Right lobe of liver (tissue), 6 donors: ENCODE results near the gene KRTAP22-1. TPM values are rescaled to one million over a fixed set of nuclear protein-coding genes. Genes with fewer than 3 reads are reported as not detected.

Experiments
- ATAC-seq, 4 donors: fragments of 200-7000 bp; cut with Tn5 transposase; one replicate each; pipeline ENCODE4 v1.9.1; 2020; ENCODE audit warnings: mild to moderate bottlenecking in 4 of 4, moderate library complexity in 4 of 4
- DNase-seq, 3 donors: peaks; one replicate each; pipeline ENCODE4 v3.0.0-alpha.2; 2020
- H3K27ac ChIP-seq, 3 donors: fragments of 200-600 bp; one replicate each; pipeline ENCODE4 v1.8.0; 2022
- H3K27me3 ChIP-seq, 2 donors: fragments of 200-600 bp; one replicate each; pipeline ENCODE4 v1.8.0; 2022
- H3K36me3 ChIP-seq, 4 donors: fragments of 200-600 bp; sonication (generic) in 1 of 4; one replicate each; pipeline versions ENCODE4 v1.5.1 to v1.8.0; 2017 to 2022; ENCODE audit warnings: control low read depth in 1 of 4
- H3K4me1 ChIP-seq, 4 donors: fragments of 200-600 bp; sonication (generic) in 1 of 4; one replicate each; pipeline versions ENCODE4 v1.5.1 to v1.8.0; 2017 to 2022; ENCODE audit warnings: control low read depth in 1 of 4
- H3K4me3 ChIP-seq, 3 donors: fragments of 200-600 bp; one replicate each; pipeline ENCODE4 v1.8.0; 2022
- H3K9me3 ChIP-seq, 4 donors: fragments of 200-600 bp; sonication (generic) in 1 of 4; one replicate each; pipeline versions ENCODE4 v1.5.1 to v1.8.0; 2017 to 2022; ENCODE audit warnings: control low read depth in 1 of 4
- CTCF ChIP-seq, 4 donors: fragments of 200-600 bp in 3 of 4; fragments of 450-650 bp in 1 of 4; IDR thresholded peaks; one replicate each; pipeline versions ENCODE4 v1.5.1 to v1.8.0; 2016 to 2022; ENCODE audit warnings: antibody characterized with exemption in 4 of 4, mild to moderate bottlenecking in 2 of 4
- POLR2A ChIP-seq: fragments of 450-650 bp; IDR thresholded peaks from one replicate; pipeline ENCODE4 v1.6.1; 2017; ENCODE audit warnings: antibody characterized with exemption, mild to moderate bottlenecking
- WGBS: methylation state at CpG from one replicate; pipeline ENCODE4 v1.1.6; 2018; ENCODE audit warnings: low coverage, low lambda C conversion rate; ENCODE audit not compliant: insufficient coverage; ENCODE audit errors: missing lambda C conversion rate; 5-methylcytosine and 5-hydroxymethylcytosine counted together
- intact Hi-C, 2 donors: fragments of 100-400 bp; cut with DNase I; formaldehyde crosslinking; loops; one replicate each; pipeline versions ENCODE4 v1.11.2 to v1.14.1; 2022
- total RNA-seq, 6 experiments: library from RNA; depleted of rRNA in 2 of 6; stranded (reverse); fragments of >200 nt in 2 of 6; fragmentation: NEBNext Ultra II Directional in 3 of 6; extraction: Animal tissue kit (Norgen Biotek cat#: 25700) in 3 of 6; gene quantifications; one replicate each; pipeline versions ENCODE4 v1.1.0 to v1.2.4, GENCODE V29; 2016 to 2023
- donor health status: DM: no; HTN: yes; CAD: no.
- donor health status: DM: no; HTN: no; CAD: no.
- donor health status: DM: no; HTN: no; CAD: no.
- donor health status: DM: no; HTN: yes; CAD: no.
- donor health status: DM: no; HTN: yes; CAD: no.

The KRTAP22-1 gene
- total RNA-seq, 6 experiments from 2014 or later, result not detected

- no peak for ATAC-seq
- intact Hi-C loops, result no loop called here
- no peaks in the 10 kb centered on the region for H3K36me3 ChIP-seq
Measured at GRCh38 chr21:30561957-30562356, 38.9 kb upstream of the KRTAP22-1 start.

GRCh38 chr21:30563072-30563471 lies 37.8 kb upstream of the KRTAP22-1 start:
- H3K9me3 ChIP-seq, result no peaks in the 10 kb centered on the region
- intact Hi-C loops, result no loop called here
- H3K27me3 ChIP-seq, result no peaks in the 10 kb centered on the region
- no peak for DNase-seq
- H3K36me3 ChIP-seq, result no peaks in the 10 kb centered on the region
- H3K4me3 ChIP-seq, result no peak overlapping the region
- TF ChIP-seq POLR2A, result no peak
- TF ChIP-seq CTCF (IDR thresholded peaks at IDR 0.05), result no peak
- no peaks in the 10 kb centered on the region for H3K4me1 ChIP-seq
- ATAC-seq, result no peak
- WGBS, result 47% methylated on average over 6 of the region's 6 CpGs
- H3K27ac ChIP-seq, result no peak overlapping the region

More at GRCh38 chr21:30561957-30562356, 38.9 kb upstream of the KRTAP22-1 start:
- WGBS, result 64% methylated on average over 2 of the region's 2 CpGs
- Histone ChIP-seq H3K27ac (no peak overlapping the region), H3K4me1 (no peaks in the 10 kb centered on the region), H3K9me3 (no peaks in the 10 kb centered on the region), H3K4me3 (no peak overlapping the region), H3K27me3 (no peaks in the 10 kb centered on the region)
- TF ChIP-seq CTCF (IDR thresholded peaks at IDR 0.05), result no peak
- TF ChIP-seq POLR2A, result no peak
- no peak for DNase-seq

GRCh38 chr21:30563630-30564029 lies 37.3 kb upstream of the KRTAP22-1 start:
- DNase-seq, result no peak
- intact Hi-C loops, result no loop called here

GRCh38 chr21:30567617-30568016 lies 33.3 kb upstream of the KRTAP22-1 start:
- Histone ChIP-seq H3K27ac (no peak overlapping the region), H3K4me1 (no peaks in the 10 kb centered on the region), H3K9me3 (no peaks in the 10 kb centered on the region), H3K27me3 (no peaks in the 10 kb centered on the region), H3K4me3 (no peak overlapping the region), H3K36me3 (no peaks in the 10 kb centered on the region)
- DNase-seq (no peak), ATAC-seq (no peak)
- no peak for TF ChIP-seq CTCF (IDR thresholded peaks at IDR 0.05)
- no peak for TF ChIP-seq POLR2A
- intact Hi-C loops, result no loop called here

More at GRCh38 chr21:30563630-30564029, 37.3 kb upstream of the KRTAP22-1 start:
- H3K9me3 ChIP-seq, result no peaks in the 10 kb centered on the region
- H3K36me3 ChIP-seq, result no peaks in the 10 kb centered on the region
- TF ChIP-seq CTCF (IDR thresholded peaks at IDR 0.05) (no peak), POLR2A (no peak)
- H3K4me1 ChIP-seq, result no peaks in the 10 kb centered on the region
- no peak for ATAC-seq
- no peak overlapping the region for H3K27ac ChIP-seq
- no peak overlapping the region for H3K4me3 ChIP-seq
- no peaks in the 10 kb centered on the region for H3K27me3 ChIP-seq
- WGBS, result 70% methylated on average over 2 of the region's 2 CpGs

- no peaks in the 10 kb centered on the region for H3K36me3 ChIP-seq
- H3K27ac ChIP-seq, result no peak overlapping the region
- no peaks in the 10 kb centered on the region for H3K9me3 ChIP-seq
- no peaks in the 10 kb centered on the region for H3K27me3 ChIP-seq
- no peak for DNase-seq
- no peaks in the 10 kb centered on the region for H3K4me1 ChIP-seq
- ATAC-seq, result no peak
- intact Hi-C loops, result no loop called here
- no peak overlapping the region for H3K4me3 ChIP-seq
- no peak for TF ChIP-seq CTCF (IDR thresholded peaks at IDR 0.05)
- no peak for TF ChIP-seq POLR2A
Measured at GRCh38 chr21:30577766-30578165, 23.1 kb upstream of the KRTAP22-1 start.
